Femur (tissue), 1 donor: ENCODE data around the gene FLYWCH1.

Experiments used
- DNase-seq: peaks from one replicate; pipeline ENCODE4 v3.0.0-alpha.2; 2017

The FLYWCH1 gene

GRCh38 chr16:2987286-2987685, 75.6 kb downstream of the FLYWCH1 start:
- DNase-seq: no peak

GRCh38 chr16:2987833-2988232, 76.1 kb downstream of the FLYWCH1 start:
- peak; percentile 74 for DNase-seq

GRCh38 chr16:2988590-2989099, 76.9 kb downstream of the FLYWCH1 start:
- DNase-seq: no peak

- no peak for DNase-seq
Observed at GRCh38 chr16:2990891-2991290, 79.2 kb downstream of the FLYWCH1 start.

GRCh38 chr16:2991566-2992261, 80.0 kb downstream of the FLYWCH1 start:
- DNase-seq: no peak

DNA sequence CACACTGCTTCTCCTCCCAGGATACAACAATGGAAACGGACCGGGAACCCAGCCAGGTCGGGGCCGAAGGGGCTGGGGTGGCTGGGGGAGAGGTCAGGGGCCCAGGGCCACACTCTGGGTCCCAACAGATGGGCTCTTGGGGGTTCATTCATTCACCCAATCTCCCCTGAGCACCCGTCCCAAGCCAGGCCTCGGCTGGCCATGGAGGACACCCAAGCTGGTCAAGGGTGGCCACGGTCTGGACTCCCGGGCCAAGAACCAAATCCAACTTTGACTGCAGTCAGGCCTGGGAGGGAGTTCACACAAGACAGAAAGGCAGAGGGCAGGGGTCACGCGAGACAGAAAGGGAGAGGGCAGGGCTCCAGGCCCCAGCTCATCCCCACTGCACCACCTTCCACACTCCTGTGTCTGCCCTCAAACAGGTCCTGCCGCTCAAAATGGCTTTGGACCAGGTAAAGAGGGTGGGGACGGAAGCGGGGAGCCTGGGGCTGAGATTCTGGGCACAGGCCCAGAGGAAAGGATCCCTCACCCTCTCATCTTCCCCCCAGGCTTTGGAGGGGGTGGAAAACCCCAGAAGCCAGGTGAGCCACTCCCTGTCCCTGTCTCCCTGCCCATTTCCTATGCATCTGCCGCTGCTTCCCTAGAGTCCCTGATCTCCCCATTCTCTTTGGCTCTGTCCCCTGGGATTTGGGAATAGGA, 80.8 kb downstream of the FLYWCH1 start:
- no peak for DNase-seq

DNA sequence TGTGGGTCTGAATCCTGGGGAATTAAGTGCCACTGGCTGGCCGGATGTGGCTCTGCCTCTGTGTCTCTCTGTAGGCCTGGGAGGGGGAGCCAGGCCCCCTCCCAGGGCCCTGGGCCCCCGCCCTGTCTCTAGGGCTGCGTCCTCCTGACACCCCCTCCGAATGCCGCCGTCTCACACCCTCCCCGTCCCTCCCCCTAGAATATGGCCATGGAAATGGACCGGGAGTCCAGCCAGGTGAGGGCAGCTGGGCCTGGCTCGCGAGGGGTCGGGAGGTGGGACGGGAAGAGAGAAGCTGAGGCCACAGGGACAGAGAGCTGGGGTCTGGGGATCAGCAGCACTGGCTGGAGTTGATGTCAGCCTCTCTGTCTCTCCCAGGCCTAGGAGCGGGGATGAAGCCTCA, 84.6 kb downstream of the FLYWCH1 start:
- DNase-seq: no peak

- no peak for DNase-seq
Observed at GRCh38 chr16:2999929-3000328, 88.2 kb downstream of the FLYWCH1 start.

GRCh38 chr16:3000540-3000939, 88.8 kb downstream of the FLYWCH1 start:
- DNase-seq: no peak
